IMR-90 (cell line): ENCODE data around the gene LRRC36. TPM values are rescaled to one million over a fixed set of nuclear protein-coding genes. Genes with fewer than 3 reads are reported as not detected.

Experiments used
- ATAC-seq: fragments of 200-7000 bp; cut with Tn5 transposase; 2 replicates; pipeline ENCODE4 v1.9.1; 2020; ENCODE audit warnings: low read depth, mild to moderate bottlenecking, moderate library complexity
- BruUV-seq: library from RNA; stranded (reverse); fragments of 400-500 nt; replicated peaks from 2 replicates; lab custom pipeline; 2021; lab: Mats Ljungman, UMichigan
- CTCF ChIA-PET: fragments of 300-600 bp; formaldehyde crosslinking; extraction: SDS; loops from one replicate; lab custom pipeline; 2021; ENCODE audit warnings: antibody characterized with exemption; lab: Yijun Ruan, JAX
- POLR2A ChIA-PET: fragments of 300-600 bp; sonication (Branson Sonifier 250); formaldehyde crosslinking; loops from one replicate; lab custom pipeline; 2022; ENCODE audit warnings: antibody characterized with exemption; ENCODE audit not compliant: unreplicated experiment; lab: Charles Lee
- DNase-seq: peaks from one replicate; pipeline ENCODE4 v3.0.0; 2013
- H2AFZ ChIP-seq: replicated peaks from 2 replicates; pipeline ENCODE3; 2013; ENCODE audit warnings: low read length, mild to moderate bottlenecking; ENCODE audit not compliant: poor library complexity
- H2AK5ac ChIP-seq: 2 replicates; pipeline ENCODE4 v1.6.1; 2013; ENCODE audit warnings: low read depth, low read length, inconsistent platforms
- H2AK9ac ChIP-seq: replicated peaks from 2 replicates; pipeline ENCODE3; 2013; ENCODE audit warnings: mild to moderate bottlenecking, low read depth, low read length, moderate library complexity; ENCODE audit not compliant: poor library complexity
- H2BK120ac ChIP-seq: 2 replicates; pipeline ENCODE4 v1.6.1; 2013; ENCODE audit warnings: low read depth, low read length, inconsistent platforms
- H2BK15ac ChIP-seq: 3 replicates; pipeline ENCODE4 v1.6.1; 2013; ENCODE audit warnings: low read depth, low read length, inconsistent platforms
- H2BK20ac ChIP-seq: 2 replicates; pipeline ENCODE4 v1.6.1; 2013; ENCODE audit warnings: low read depth, mild to moderate bottlenecking, inconsistent platforms, low read length, moderate library complexity
- H2BK5ac ChIP-seq: 2 replicates; pipeline ENCODE4 v1.6.1; 2013; ENCODE audit warnings: mild to moderate bottlenecking, low read depth, low read length, inconsistent platforms; ENCODE audit not compliant: poor library complexity, severe bottlenecking
- H3K14ac ChIP-seq: replicated peaks from 2 replicates; pipeline ENCODE4 v1.6.1; 2013; ENCODE audit warnings: low read depth, low read length, inconsistent platforms
- H3K18ac ChIP-seq: 2 replicates; pipeline ENCODE4 v1.6.1; 2013; ENCODE audit warnings: low read depth, low read length, control low read depth
- H3K23ac ChIP-seq: 2 replicates; pipeline ENCODE4 v1.6.1; 2013; ENCODE audit warnings: low read depth, low read length, inconsistent platforms
- H3K27ac ChIP-seq: 2 replicates; pipeline ENCODE4 v1.5.1; 2013; ENCODE audit warnings: mild to moderate bottlenecking, control low read depth, low read length; ENCODE audit not compliant: insufficient read depth
- H3K27me3 ChIP-seq: 2 replicates; pipeline ENCODE4 v1.6.1; 2013; ENCODE audit warnings: low read length; ENCODE audit not compliant: control insufficient read depth, insufficient read depth
- H3K36me3 ChIP-seq: 2 replicates; pipeline ENCODE4 v1.6.1; 2013; ENCODE audit warnings: low read length, mixed read lengths; ENCODE audit not compliant: control insufficient read depth, insufficient read depth
- H3K4ac ChIP-seq: 2 replicates; pipeline ENCODE4 v1.6.1; 2013; ENCODE audit warnings: low read depth, low read length, inconsistent platforms
- H3K4me1 ChIP-seq: 2 replicates; pipeline ENCODE4 v1.6.1; 2013; ENCODE audit warnings: low read length, mixed read lengths; ENCODE audit not compliant: control insufficient read depth, insufficient read depth
- H3K4me2 ChIP-seq: 2 replicates; pipeline ENCODE4 v1.6.1; 2013; ENCODE audit warnings: low read depth, mild to moderate bottlenecking, control low read depth, low read length, moderate library complexity
- H3K4me3 ChIP-seq: 2 replicates; pipeline ENCODE4 v1.5.1; 2013; ENCODE audit warnings: low read depth, mild to moderate bottlenecking, control low read depth, low read length, moderate library complexity; ENCODE audit not compliant: insufficient read depth
- H3K56ac ChIP-seq: 2 replicates; pipeline ENCODE4 v1.6.1; 2013; ENCODE audit warnings: low read length, inconsistent platforms; ENCODE audit not compliant: insufficient read depth; ENCODE audit errors: extremely low read depth
- H3K79me1 ChIP-seq, 2 experiments: 2 replicates each; pipeline ENCODE4 v1.6.1; 2013; ENCODE audit warnings: low read length in 2 of 2, inconsistent platforms in 1 of 2, low read depth in 1 of 2
- H3K9ac ChIP-seq: 2 replicates; pipeline ENCODE4 v1.6.1; 2013; ENCODE audit warnings: low read depth, low read length, control low read depth
- H3K9me1 ChIP-seq: 2 replicates; pipeline ENCODE4 v1.6.1; 2013; ENCODE audit warnings: low read length, inconsistent platforms; ENCODE audit not compliant: insufficient read depth
- H3K9me3 ChIP-seq: 2 replicates; pipeline ENCODE4 v1.6.1; 2013; ENCODE audit warnings: low read length; ENCODE audit not compliant: control insufficient read depth, insufficient read depth
- H4K20me1 ChIP-seq: 2 replicates; pipeline ENCODE4 v1.6.1; 2013; ENCODE audit warnings: low read length, inconsistent platforms; ENCODE audit not compliant: insufficient read depth
- H4K5ac ChIP-seq: 2 replicates; pipeline ENCODE4 v1.6.1; 2013; ENCODE audit warnings: mild to moderate bottlenecking, low read depth, low read length, control low read depth
- H4K8ac ChIP-seq, 2 experiments: 2 replicates each; pipeline ENCODE4 v1.6.1; 2013; ENCODE audit warnings: low read depth in 2 of 2, low read length in 2 of 2, control low read depth in 1 of 2, inconsistent platforms in 1 of 2
- H4K91ac ChIP-seq: 2 replicates; pipeline ENCODE4 v1.6.1; 2013; ENCODE audit warnings: low read depth, low read length, inconsistent platforms; ENCODE audit not compliant: insufficient read depth
- BHLHE40 ChIP-seq: fragments of 150-350 bp; IDR thresholded peaks from 2 replicates; pipeline ENCODE4 v1.6.1; 2016; ENCODE audit warnings: mild to moderate bottlenecking, low read depth, low read length
- CEBPB ChIP-seq: IDR thresholded peaks from 2 replicates; pipeline ENCODE4 v1.6.1; 2012; ENCODE audit warnings: low read depth, low read length, improper control_type of control experiment
- CHD1 ChIP-seq: IDR thresholded peaks from 2 replicates; pipeline ENCODE4 v1.6.1; 2012; ENCODE audit warnings: low read depth, low read length, improper control_type of control experiment
- FOS ChIP-seq: fragments of 150-350 bp; IDR thresholded peaks from 2 replicates; pipeline ENCODE4 v1.6.1; 2016; ENCODE audit warnings: low read depth, low read length
- MAZ ChIP-seq: IDR thresholded peaks from 2 replicates; pipeline ENCODE4 v1.6.1; 2012; ENCODE audit warnings: low read depth, mild to moderate bottlenecking, low read length, improper control_type of control experiment, moderate library complexity, borderline replicate concordance
- MXI1 ChIP-seq: IDR thresholded peaks from 2 replicates; pipeline ENCODE4 v1.6.1; 2012; ENCODE audit warnings: low read depth, mild to moderate bottlenecking, low read length, moderate library complexity, borderline replicate concordance
- NFE2L2 ChIP-seq: fragments of 150-350 bp; IDR thresholded peaks from 2 replicates; pipeline ENCODE4 v1.6.1; 2016; ENCODE audit warnings: low read depth, mild to moderate bottlenecking, low read length
- POLR2A ChIP-seq: IDR thresholded peaks from 2 replicates; pipeline ENCODE4 v1.6.1; 2012; ENCODE audit warnings: mild to moderate bottlenecking, low read depth, low read length
- RAD21 ChIP-seq: IDR thresholded peaks from 2 replicates; pipeline ENCODE4 v1.6.1; 2012; ENCODE audit warnings: low read length, improper control_type of control experiment
- RFX5 ChIP-seq: IDR thresholded peaks from 2 replicates; pipeline ENCODE4 v1.8.0; 2012; ENCODE audit warnings: low read depth, mild to moderate bottlenecking, low read length, moderate library complexity
- SMC3 ChIP-seq: fragments of 150-350 bp; IDR thresholded peaks from 2 replicates; pipeline ENCODE4 v1.6.1; 2016; ENCODE audit warnings: low read depth, mild to moderate bottlenecking, antibody characterized with exemption, low read length, moderate library complexity
- WGBS, 2 experiments: methylation state at CpG; one replicate each; pipeline versions ENCODE4 v1.1.5 to v1.1.7; 2013; ENCODE audit warnings: missing lambda C conversion rate in 2 of 2; ENCODE audit not compliant: insufficient read length in 1 of 2; ENCODE audit errors: extremely low coverage in 2 of 2; 5-methylcytosine and 5-hydroxymethylcytosine counted together
- dilution Hi-C: fragments of 300-500 bp; cut with HindIII; formaldehyde crosslinking; loops from one replicate; pipeline ENCODE4 v1.14.3; 2018; ENCODE audit warnings: low sequenced_read_pairs; ENCODE audit not compliant: unreplicated experiment
- in situ Hi-C: fragments of 300-500 bp; cut with MboI; formaldehyde crosslinking; loops from 3 replicates; pipeline ENCODE4 v1.14.3; 2019; ENCODE audit warnings: low sequenced_read_pairs, inconsistent platforms, mixed read lengths
- intact Hi-C: fragments of 100-400 bp; cut with micrococcal nuclease; formaldehyde crosslinking; loops from 2 replicates; pipeline ENCODE4 v1.10.0; 2022
- polyA plus RNA-seq, 3 experiments: library from polyadenylated mRNA; depleted of rRNA; stranded (reverse); fragments of >200 nt; gene quantifications; 2 replicates each; pipeline ENCODE4 v1.2.3, GENCODE V29; 2012; ENCODE audit warnings: low replicate concordance in 1 of 3
- total RNA-seq: library from RNA; depleted of rRNA; stranded (reverse); fragments of >200 nt; gene quantifications from 2 replicates; pipeline ENCODE4 v1.2.3, GENCODE V29; 2012
- TF ChIP-seq, protein P1 (sequence below): fragments of 150-350 bp; IDR thresholded peaks from 2 replicates; pipeline ENCODE4 v1.6.1; 2017; ENCODE audit warnings: mild to moderate bottlenecking, antibody characterized with exemption, low read length, low read depth
- TF ChIP-seq, protein P2 (sequence below): fragments of 150-350 bp; IDR thresholded peaks from 2 replicates; pipeline ENCODE4 v1.6.1; 2016; ENCODE audit warnings: low read depth, mild to moderate bottlenecking, low read length, moderate library complexity, borderline replicate concordance
- TF ChIP-seq, protein P3 (sequence below): conservative IDR thresholded peaks from 2 replicates; pipeline ENCODE4 v1.5.1; 2012; ENCODE audit warnings: mild to moderate bottlenecking, low read depth, low read length, improper control_type of control experiment

Gene LRRC36
- total and polyA plus RNA-seq, 2 of the 4 experiments (the other 2 are of a cell fraction) = 0.18 to 0.29 TPM

DNA sequence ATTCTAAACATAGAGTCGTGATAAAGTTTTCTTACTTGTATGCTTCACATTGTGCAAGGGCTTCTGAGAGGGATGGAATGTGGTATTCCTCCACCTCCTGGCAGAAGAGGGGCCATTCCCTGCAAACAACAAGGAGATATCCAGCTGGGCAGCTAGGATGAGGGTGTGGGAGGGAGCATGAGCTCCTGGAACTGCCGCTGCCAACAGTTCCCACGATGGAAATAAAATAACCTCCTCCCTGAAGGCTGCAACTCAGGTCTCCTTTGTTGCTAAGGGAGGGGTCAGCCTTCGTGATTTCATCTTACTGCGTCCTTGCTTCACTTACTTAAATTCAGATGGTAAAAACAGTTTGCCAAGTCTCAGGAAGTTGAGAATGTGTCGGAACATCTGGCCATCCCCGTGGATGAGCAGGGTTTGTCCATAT, 31.7 kb upstream of the LRRC36 start:
- peak overlapping the region; percentile 0 for H2BK120ac ChIP-seq
- no peak overlapping the region for H3K9ac ChIP-seq
- H4K8ac ChIP-seq = peak overlapping the region in 1 of 2 experiments; percentile 37; a peak in 1 of 4 replicates
- TF ChIP-seq BHLHE40 = no peak
- TF ChIP-seq RAD21 = peak; percentile 19; the same call in 1 of the 2 replicates
- TF ChIP-seq, protein P1, sequence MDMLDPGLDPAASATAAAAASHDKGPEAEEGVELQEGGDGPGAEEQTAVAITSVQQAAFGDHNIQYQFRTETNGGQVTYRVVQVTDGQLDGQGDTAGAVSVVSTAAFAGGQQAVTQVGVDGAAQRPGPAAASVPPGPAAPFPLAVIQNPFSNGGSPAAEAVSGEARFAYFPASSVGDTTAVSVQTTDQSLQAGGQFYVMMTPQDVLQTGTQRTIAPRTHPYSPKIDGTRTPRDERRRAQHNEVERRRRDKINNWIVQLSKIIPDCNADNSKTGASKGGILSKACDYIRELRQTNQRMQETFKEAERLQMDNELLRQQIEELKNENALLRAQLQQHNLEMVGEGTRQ = no peak
- peak; percentile 80 for TF ChIP-seq CEBPB
- peak; percentile 27; the same call in 1 of the 2 replicates for TF ChIP-seq SMC3
- TF ChIP-seq, protein P2, sequence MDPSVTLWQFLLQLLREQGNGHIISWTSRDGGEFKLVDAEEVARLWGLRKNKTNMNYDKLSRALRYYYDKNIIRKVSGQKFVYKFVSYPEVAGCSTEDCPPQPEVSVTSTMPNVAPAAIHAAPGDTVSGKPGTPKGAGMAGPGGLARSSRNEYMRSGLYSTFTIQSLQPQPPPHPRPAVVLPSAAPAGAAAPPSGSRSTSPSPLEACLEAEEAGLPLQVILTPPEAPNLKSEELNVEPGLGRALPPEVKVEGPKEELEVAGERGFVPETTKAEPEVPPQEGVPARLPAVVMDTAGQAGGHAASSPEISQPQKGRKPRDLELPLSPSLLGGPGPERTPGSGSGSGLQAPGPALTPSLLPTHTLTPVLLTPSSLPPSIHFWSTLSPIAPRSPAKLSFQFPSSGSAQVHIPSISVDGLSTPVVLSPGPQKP = no peak
- no peak for TF ChIP-seq MAZ
- no peak for TF ChIP-seq MXI1
- no peak for TF ChIP-seq POLR2A
- no peak for TF ChIP-seq FOS
- TF ChIP-seq RFX5 = no peak
- no peak for TF ChIP-seq NFE2L2
- no peak for TF ChIP-seq CHD1
- TF ChIP-seq, protein P3, sequence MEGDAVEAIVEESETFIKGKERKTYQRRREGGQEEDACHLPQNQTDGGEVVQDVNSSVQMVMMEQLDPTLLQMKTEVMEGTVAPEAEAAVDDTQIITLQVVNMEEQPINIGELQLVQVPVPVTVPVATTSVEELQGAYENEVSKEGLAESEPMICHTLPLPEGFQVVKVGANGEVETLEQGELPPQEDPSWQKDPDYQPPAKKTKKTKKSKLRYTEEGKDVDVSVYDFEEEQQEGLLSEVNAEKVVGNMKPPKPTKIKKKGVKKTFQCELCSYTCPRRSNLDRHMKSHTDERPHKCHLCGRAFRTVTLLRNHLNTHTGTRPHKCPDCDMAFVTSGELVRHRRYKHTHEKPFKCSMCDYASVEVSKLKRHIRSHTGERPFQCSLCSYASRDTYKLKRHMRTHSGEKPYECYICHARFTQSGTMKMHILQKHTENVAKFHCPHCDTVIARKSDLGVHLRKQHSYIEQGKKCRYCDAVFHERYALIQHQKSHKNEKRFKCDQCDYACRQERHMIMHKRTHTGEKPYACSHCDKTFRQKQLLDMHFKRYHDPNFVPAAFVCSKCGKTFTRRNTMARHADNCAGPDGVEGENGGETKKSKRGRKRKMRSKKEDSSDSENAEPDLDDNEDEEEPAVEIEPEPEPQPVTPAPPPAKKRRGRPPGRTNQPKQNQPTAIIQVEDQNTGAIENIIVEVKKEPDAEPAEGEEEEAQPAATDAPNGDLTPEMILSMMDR = peak; percentile 38
- H2BK20ac ChIP-seq = peak overlapping the region; percentile 77
- H3K4me1 ChIP-seq = peaks cover 31% of the 10 kb centered on the region
- peak overlapping the region; percentile 73 for H3K4ac ChIP-seq
- H3K23ac ChIP-seq = 0 out of 2 replicates have a peak overlapping the region, but pooled peaks have one; percentile 37
- peak overlapping the region; percentile 49; the same call in 2 of the 3 replicates for H2BK15ac ChIP-seq
- peak overlapping the region; percentile 5; the same call in 1 of the 2 replicates for H3K18ac ChIP-seq
- H3K14ac ChIP-seq = peak overlapping the region; percentile 36; the same call in 1 of the 2 replicates
- DNase-seq (peak; percentile 69), ATAC-seq (peak; percentile 46)
- ChIA-PET CTCF (interaction anchor here (0.5 kb wide), 1 partner anchor 37 kb away, joined by 3 read pairs; no protein-coding TSS in a partner anchor), POLR2A (no interaction called here)
- no peak overlapping the region for H3K4me3 ChIP-seq
- peak overlapping the region; percentile 54 for H4K91ac ChIP-seq
- no peak overlapping the region for H3K56ac ChIP-seq
- H3K9me3 ChIP-seq = no peaks in the 10 kb centered on the region
- no peak overlapping the region for H2AK9ac ChIP-seq
- H3K79me1 ChIP-seq = no peaks in the 10 kb centered on the region
- peaks cover 26% of the 10 kb centered on the region for H3K9me1 ChIP-seq
- in situ Hi-C loops (no loop called here), intact Hi-C loops (no loop called here), dilution Hi-C loops (no loop called here)
- 0 out of 2 replicates have a peak overlapping the region, but pooled peaks have one; percentile 2 for H4K5ac ChIP-seq
- H3K27ac ChIP-seq = no peak overlapping the region
- no peaks in the 10 kb centered on the region for H3K36me3 ChIP-seq
- no TSS peak for BruUV-seq
- no CpG with 5 or more reads among the region's 7 CpGs for WGBS, 2 experiments
- no peaks in the 10 kb centered on the region for H3K27me3 ChIP-seq
- H2BK5ac ChIP-seq = no peak overlapping the region
- H2AK5ac ChIP-seq = peak overlapping the region; percentile 64
- no peak overlapping the region for H3K4me2 ChIP-seq
- H2AFZ ChIP-seq = peak overlapping the region; percentile 16
- H4K20me1 ChIP-seq = no peaks in the 10 kb centered on the region; the same call in 1 of the 2 replicates
